ENCODE results near the gene COPS9.

GRCh38 chr2:240145461-240145860 is 9.4 kb upstream of the COPS9 start:
- TF ChIP-seq CTCF (IDR thresholded peaks at IDR 0.05) = no peak
- TF ChIP-seq POLR2AphosphoS5 (IDR thresholded peaks at IDR 0.05) = no peak
- TF ChIP-seq POLR2A (IDR thresholded peaks at IDR 0.05) = no peak

All from sigmoid colon (tissue), 4 donors.